Trophoblast cell (in vitro differentiated cells and primary cell): ENCODE results near the gene SNAI1.

Source experiments
- DNase-seq, 2 donors: peaks; one replicate each; pipeline ENCODE4 v3.0.0-alpha.2; 2016
- H2AFZ ChIP-seq: 2 replicates; pipeline ENCODE4 v1.6.1; 2013; ENCODE audit warnings: low read length, moderate library complexity, mild to moderate bottlenecking; ENCODE audit not compliant: insufficient read depth, poor library complexity
- H2AK5ac ChIP-seq: 2 replicates; pipeline ENCODE4 v1.6.1; 2013; ENCODE audit warnings: mild to moderate bottlenecking, low read length
- H2BK120ac ChIP-seq: 2 replicates; pipeline ENCODE4 v1.6.1; 2013; ENCODE audit warnings: low read length, mild to moderate bottlenecking, moderate library complexity; ENCODE audit not compliant: insufficient read depth, poor library complexity
- H2BK12ac ChIP-seq: 2 replicates; pipeline ENCODE4 v1.6.1; 2013; ENCODE audit warnings: mild to moderate bottlenecking, low read length, moderate library complexity
- H2BK5ac ChIP-seq: 2 replicates; pipeline ENCODE4 v1.6.1; 2013; ENCODE audit warnings: low read length, low read depth, moderate library complexity, mild to moderate bottlenecking; ENCODE audit not compliant: poor library complexity
- H3K14ac ChIP-seq: 2 replicates; pipeline ENCODE4 v1.6.1; 2013; ENCODE audit warnings: mild to moderate bottlenecking, low read length
- H3K18ac ChIP-seq: 2 replicates; pipeline ENCODE4 v1.6.1; 2013; ENCODE audit warnings: mild to moderate bottlenecking, low read length
- H3K23ac ChIP-seq: 2 replicates; pipeline ENCODE4 v1.6.1; 2013; ENCODE audit warnings: low read length
- H3K27ac ChIP-seq: 2 replicates; pipeline ENCODE4 v1.5.1; 2013; ENCODE audit warnings: low read depth, mild to moderate bottlenecking, inconsistent platforms, low read length, moderate library complexity
- H3K27me3 ChIP-seq: 2 replicates; pipeline ENCODE4 v1.6.1; 2013; ENCODE audit warnings: inconsistent platforms, mild to moderate bottlenecking, low read length, moderate library complexity; ENCODE audit not compliant: insufficient read depth
- H3K36me3 ChIP-seq, 2 experiments: 1 replicate in 1 of 2; 2 replicates in 1 of 2; pipeline ENCODE4 v1.6.1; 2013; ENCODE audit warnings: low read length in 2 of 2, mild to moderate bottlenecking in 2 of 2, moderate library complexity in 1 of 2; ENCODE audit not compliant: insufficient read depth in 2 of 2, control insufficient read depth in 1 of 2
- H3K4ac ChIP-seq: 2 replicates; pipeline ENCODE4 v1.6.1; 2013; ENCODE audit warnings: low read depth, mild to moderate bottlenecking, low read length, moderate library complexity
- H3K4me1 ChIP-seq, 2 experiments: 1 replicate in 1 of 2; 2 replicates in 1 of 2; pipeline ENCODE4 v1.6.1; 2013; ENCODE audit warnings: low read length in 2 of 2, mild to moderate bottlenecking in 2 of 2, moderate library complexity in 1 of 2; ENCODE audit not compliant: insufficient read depth in 2 of 2, control insufficient read depth in 1 of 2
- H3K4me2 ChIP-seq: 2 replicates; pipeline ENCODE4 v1.6.1; 2013; ENCODE audit warnings: inconsistent platforms, mild to moderate bottlenecking, low read length, moderate library complexity
- H3K4me3 ChIP-seq: 2 replicates; pipeline ENCODE4 v1.5.1; 2013; ENCODE audit warnings: mild to moderate bottlenecking, low read depth, low read length, inconsistent platforms
- H3K79me1 ChIP-seq: one replicate; pipeline ENCODE4 v1.6.1; 2013; ENCODE audit warnings: low read length
- H3K79me2 ChIP-seq: 2 replicates; pipeline ENCODE4 v1.6.1; 2013; ENCODE audit warnings: low read length, mild to moderate bottlenecking; ENCODE audit not compliant: control insufficient read depth, insufficient read depth, poor library complexity
- H3K9ac ChIP-seq: 2 replicates; pipeline ENCODE4 v1.6.1; 2013; ENCODE audit warnings: mild to moderate bottlenecking, low read length
- H3K9me3 ChIP-seq: 2 replicates; pipeline ENCODE4 v1.6.1; 2013; ENCODE audit warnings: low read depth, mild to moderate bottlenecking, control low read depth, inconsistent platforms, low read length; ENCODE audit not compliant: insufficient read depth
- H4K12ac ChIP-seq: 2 replicates; pipeline ENCODE4 v1.6.1; 2013; ENCODE audit warnings: low read depth, mild to moderate bottlenecking, low read length, moderate library complexity
- H4K8ac ChIP-seq: 2 replicates; pipeline ENCODE4 v1.6.1; 2013; ENCODE audit warnings: low read depth, mild to moderate bottlenecking, low read length, moderate library complexity
- H4K91ac ChIP-seq: one replicate; pipeline ENCODE4 v1.6.1; 2013; ENCODE audit warnings: low read depth, mild to moderate bottlenecking, low read length, moderate library complexity
- WGBS: extraction: QIAGEN DNeasy Blood & Tissue Kit; methylation state at CpG from one replicate; pipeline ENCODE4 v1.1.7; 2013; ENCODE audit warnings: missing lambda C conversion rate; ENCODE audit not compliant: insufficient read length, insufficient coverage; ENCODE audit errors: extremely low coverage; 5-methylcytosine and 5-hydroxymethylcytosine counted together

The SNAI1 gene

DNA sequence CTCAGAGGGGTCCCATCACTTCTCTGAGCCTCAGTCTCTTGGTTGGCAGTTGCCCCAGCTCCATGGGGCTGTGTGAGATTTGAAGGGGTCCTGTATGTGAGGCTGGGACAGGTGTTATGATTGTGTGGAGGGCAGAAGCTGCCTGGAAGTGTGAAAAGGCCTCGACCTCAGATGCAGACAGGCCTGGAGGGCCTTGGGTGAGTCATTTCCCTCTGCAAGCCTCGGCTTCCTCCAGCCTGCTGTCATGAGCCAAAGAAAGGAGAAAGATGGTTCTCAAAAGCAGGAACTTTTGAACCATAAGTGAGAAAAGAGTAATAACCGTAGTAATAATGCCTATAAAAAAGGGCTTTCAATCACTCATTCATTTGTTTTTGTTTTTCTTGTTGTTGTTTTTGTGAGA, 37.5 kb downstream of the SNAI1 start:
- DNase-seq: peak; percentile 46 to 61
- Histone ChIP-seq H4K8ac (no peak overlapping the region), H3K18ac (no peak overlapping the region), H2AK5ac (no peak overlapping the region), H3K4me1 (peaks cover 28% of the 10 kb centered on the region in 2 experiments), H3K4me3 (no peak overlapping the region), H3K14ac (peak overlapping the region; percentile 8), H4K12ac (no peak overlapping the region), H3K9me3 (no peaks in the 10 kb centered on the region), H3K9ac (no peak overlapping the region), H3K79me2 (no peaks in the 10 kb centered on the region), H3K36me3 (no peaks in the 10 kb centered on the region), H3K23ac (no peak overlapping the region), H4K91ac (peak overlapping the region; percentile 29), H2BK12ac (no peak overlapping the region), H2AFZ (no peak overlapping the region), H3K4ac (no peak overlapping the region), H3K27ac (no peak overlapping the region), H3K4me2 (no peak overlapping the region), H2BK5ac (no peak overlapping the region), H3K79me1 (peaks cover 23% of the 10 kb centered on the region), H3K27me3 (no peaks in the 10 kb centered on the region), H2BK120ac (no peak overlapping the region)
- WGBS: no CpG with 5 or more reads among the region's 3 CpGs

- peaks cover 17 to 20% of the 10 kb centered on the region in 2 experiments for H3K4me1 ChIP-seq
- no peak overlapping the region for H2AFZ ChIP-seq
- no peak overlapping the region for H3K14ac ChIP-seq
- no peak overlapping the region for H3K23ac ChIP-seq
- no peaks in the 10 kb centered on the region for H3K9me3 ChIP-seq
- H3K79me2 ChIP-seq: peaks cover 3% of the 10 kb centered on the region
- H2AK5ac ChIP-seq: no peak overlapping the region
- H3K27me3 ChIP-seq: no peaks in the 10 kb centered on the region
- no peak overlapping the region for H3K4me3 ChIP-seq
- H3K79me1 ChIP-seq: peaks cover 19% of the 10 kb centered on the region
- no peaks in the 10 kb centered on the region for H3K36me3 ChIP-seq
- no peak overlapping the region for H2BK5ac ChIP-seq
- no peak overlapping the region for H4K8ac ChIP-seq
- no peak overlapping the region for H3K18ac ChIP-seq
- peak overlapping the region; percentile 11 for H2BK12ac ChIP-seq
- H3K4ac ChIP-seq: no peak overlapping the region
- H3K27ac ChIP-seq: no peak overlapping the region
- no peak overlapping the region for H4K12ac ChIP-seq
- peak overlapping the region; percentile 1 for H4K91ac ChIP-seq
- no peak overlapping the region for H3K9ac ChIP-seq
- WGBS: no CpG with 5 or more reads among the region's 6 CpGs
- no peak for DNase-seq
- H3K4me2 ChIP-seq: no peak overlapping the region
- no peak overlapping the region for H2BK120ac ChIP-seq
These were observed 39.9 kb downstream of the SNAI1 start for GRCh38 chr20:50022676-50023075.

- Histone ChIP-seq H3K4me3 (no peak overlapping the region), H3K4me2 (no peak overlapping the region), H3K4ac (no peak overlapping the region), H3K18ac (no peak overlapping the region), H3K27ac (no peak overlapping the region), H3K36me3 (no peaks in the 10 kb centered on the region), H4K91ac (peak overlapping the region; percentile 48), H2AFZ (no peak overlapping the region), H2BK120ac (no peak overlapping the region), H3K27me3 (no peaks in the 10 kb centered on the region), H2AK5ac (peak overlapping the region; percentile 18), H3K9me3 (no peaks in the 10 kb centered on the region), H2BK12ac (peak overlapping the region; percentile 11), H3K79me2 (peaks cover 3% of the 10 kb centered on the region), H3K23ac (no peak overlapping the region), H3K79me1 (peaks cover 22% of the 10 kb centered on the region), H4K12ac (no peak overlapping the region), H3K9ac (no peak overlapping the region), H4K8ac (no peak overlapping the region), H2BK5ac (no peak overlapping the region), H3K14ac (no peak overlapping the region), H3K4me1 (peaks cover 19% of the 10 kb centered on the region in 2 experiments)
- no peak for DNase-seq
- no CpG with 5 or more reads among the region's 10 CpGs for WGBS
These were observed 40.5 kb downstream of the SNAI1 start for GRCh38 chr20:50023116-50023805.

GRCh38 chr20:50026746-50027575, 44.2 kb downstream of the SNAI1 start:
- Histone ChIP-seq H3K79me1 (peaks cover 48% of the 10 kb centered on the region), H2AK5ac (peak overlapping the region; percentile 97), H3K4me1 (peaks cover 30 to 33% of the 10 kb centered on the region in 2 experiments), H3K27me3 (no peaks in the 10 kb centered on the region), H3K14ac (peak overlapping the region; percentile 94), H2AFZ (no peak overlapping the region), H3K79me2 (peaks cover 12% of the 10 kb centered on the region), H3K18ac (peak overlapping the region; percentile 91), H3K4me3 (no peak overlapping the region), H2BK12ac (peak overlapping the region; percentile 91), H3K27ac (peak overlapping the region; percentile 68), H4K8ac (peak overlapping the region; percentile 23), H3K9me3 (no peaks in the 10 kb centered on the region), H3K4ac (peak overlapping the region; percentile 92), H3K23ac (no peak overlapping the region), H2BK5ac (peak overlapping the region; percentile 83), H2BK120ac (peak overlapping the region; percentile 91), H3K4me2 (no peak overlapping the region), H4K12ac (no peak overlapping the region), H3K9ac (no peak overlapping the region), H3K36me3 (no peaks in the 10 kb centered on the region), H4K91ac (peak overlapping the region; percentile 96)
- WGBS: no CpG with 5 or more reads among the region's 7 CpGs
- no peak for DNase-seq
